ENCODE data around the gene LPCAT1. TPM values are rescaled to one million over a fixed set of nuclear protein-coding genes. Genes with fewer than 3 reads are reported as not detected.
"Not testable (repeated sequence)": the region's sequence is repeated elsewhere in the genome, so short reads cannot be mapped to it uniquely, and the experiment has no call there.

Gene LPCAT1
- polyA plus RNA-seq, 4 donors, result 4.5 to 22.3 (median 7.5) TPM

DNA sequence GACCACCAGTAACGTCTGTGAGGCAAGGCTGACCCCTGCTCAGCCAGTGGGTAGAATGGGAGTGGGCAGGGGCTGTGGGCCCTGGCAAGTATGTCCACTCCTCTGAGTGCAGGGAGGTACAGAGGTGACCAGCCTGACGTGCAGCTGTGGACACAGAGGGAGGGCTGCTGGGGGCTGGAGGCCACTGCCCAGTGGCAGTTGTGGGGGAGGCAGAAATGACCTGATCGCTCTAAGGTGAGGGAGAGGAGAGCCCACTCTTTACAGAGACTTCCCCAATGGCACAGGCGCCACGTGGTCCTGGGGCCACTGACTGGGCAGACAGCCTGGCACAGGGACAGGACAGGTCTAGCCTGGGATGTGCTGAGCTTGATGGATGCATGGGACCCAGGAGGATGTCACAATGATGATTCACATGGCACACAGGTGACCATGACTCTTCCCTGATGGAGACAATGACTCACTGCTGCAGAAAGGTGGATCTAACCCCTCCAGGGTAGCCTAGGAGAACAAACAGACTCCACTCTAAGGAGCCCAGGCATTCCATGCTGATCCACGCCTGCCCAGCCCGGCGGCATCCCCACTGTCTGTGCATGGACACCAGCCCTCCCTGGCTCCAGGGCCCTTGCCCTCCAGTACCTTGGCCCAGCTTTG lies 7.7 kb downstream of the LPCAT1 start:
- Histone ChIP-seq H3K27ac (ENCODE audit: low read depth in 1 of 3, low read length in 2 of 3) (no peak overlapping the region), H3K4me3 (ENCODE audit: low read depth in 1 of 3, low read length in 3 of 3) (no peak overlapping the region), H3K4me1 (ENCODE audit: control insufficient read depth in 3 of 3, insufficient read depth in 2 of 3, low read depth in 1 of 3, low read length in 2 of 3) (no peaks in the 10 kb centered on the region), H3K9me3 (ENCODE audit: control insufficient read depth in 2 of 2, insufficient read depth in 1 of 2, low read depth in 1 of 2, low read length in 1 of 2) (no peaks in the 10 kb centered on the region), H3K36me3 (ENCODE audit: control insufficient read depth in 3 of 3, insufficient read depth in 2 of 3, low read depth in 1 of 3, low read length in 3 of 3) (peaks cover 0 to 37% (median 6%) of the 10 kb centered on the region in 3 donors), H3K27me3 (ENCODE audit: control insufficient read depth in 3 of 3, insufficient read depth in 3 of 3, low read length in 3 of 3) (no peaks in the 10 kb centered on the region)
- DNase-seq, result no peak
- WGBS, 3 donors, result 88 to 89% (median 89%) methylated on average over 8 of the region's 8 CpGs
- FAIRE-seq, result no peak

DNA sequence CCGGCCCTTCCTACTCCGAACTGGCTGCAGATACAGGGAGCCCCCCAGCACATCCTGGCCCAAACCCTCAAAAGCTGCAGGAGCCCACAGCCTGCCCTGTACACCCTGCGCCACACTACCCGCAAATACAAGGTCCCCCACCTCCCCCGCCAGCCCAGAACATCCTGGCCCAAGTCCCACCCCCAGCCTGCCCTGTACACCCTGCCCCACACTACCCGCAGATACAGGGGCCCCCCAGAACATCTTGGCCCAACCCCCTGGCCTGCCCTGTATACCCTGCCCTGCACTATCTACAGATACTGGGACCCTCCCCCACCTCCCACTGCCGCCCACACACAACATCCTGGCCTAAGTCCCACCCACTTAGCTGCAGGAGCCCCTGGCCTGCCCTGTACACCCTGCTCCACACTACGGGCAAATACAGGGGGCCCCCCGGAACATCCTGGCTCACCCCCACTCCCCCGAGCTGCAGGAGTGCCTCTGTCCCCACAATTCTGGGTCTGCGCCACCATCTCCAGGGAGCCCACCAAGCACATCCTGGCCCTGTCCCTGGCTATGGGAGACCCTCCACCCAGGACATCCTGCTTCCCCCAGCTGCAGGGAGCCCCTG lies 8.3 kb downstream of the LPCAT1 start:
- DNase-seq (no peak), FAIRE-seq (no peak)
- peaks cover 0 to 43% (median 6%) of the 10 kb centered on the region in 3 donors for H3K36me3 ChIP-seq (ENCODE audit: control insufficient read depth in 3 of 3, insufficient read depth in 2 of 3, low read depth in 1 of 3, low read length in 3 of 3)
- no peak overlapping the region for H3K4me3 ChIP-seq (ENCODE audit: low read depth in 1 of 3, low read length in 3 of 3)
- H3K4me1 ChIP-seq (ENCODE audit: control insufficient read depth in 3 of 3, insufficient read depth in 2 of 3, low read depth in 1 of 3, low read length in 2 of 3), result no peaks in the 10 kb centered on the region
- H3K9me3 ChIP-seq (ENCODE audit: control insufficient read depth in 2 of 2, insufficient read depth in 1 of 2, low read depth in 1 of 2, low read length in 1 of 2), result no peaks in the 10 kb centered on the region
- no peak overlapping the region for H3K27ac ChIP-seq (ENCODE audit: low read depth in 1 of 3, low read length in 2 of 3)
- H3K27me3 ChIP-seq (ENCODE audit: control insufficient read depth in 3 of 3, insufficient read depth in 3 of 3, low read length in 3 of 3), result no peaks in the 10 kb centered on the region
- 74 to 89% (median 84%) methylated on average over 11 of the region's 11 CpGs for WGBS, 3 donors

DNA sequence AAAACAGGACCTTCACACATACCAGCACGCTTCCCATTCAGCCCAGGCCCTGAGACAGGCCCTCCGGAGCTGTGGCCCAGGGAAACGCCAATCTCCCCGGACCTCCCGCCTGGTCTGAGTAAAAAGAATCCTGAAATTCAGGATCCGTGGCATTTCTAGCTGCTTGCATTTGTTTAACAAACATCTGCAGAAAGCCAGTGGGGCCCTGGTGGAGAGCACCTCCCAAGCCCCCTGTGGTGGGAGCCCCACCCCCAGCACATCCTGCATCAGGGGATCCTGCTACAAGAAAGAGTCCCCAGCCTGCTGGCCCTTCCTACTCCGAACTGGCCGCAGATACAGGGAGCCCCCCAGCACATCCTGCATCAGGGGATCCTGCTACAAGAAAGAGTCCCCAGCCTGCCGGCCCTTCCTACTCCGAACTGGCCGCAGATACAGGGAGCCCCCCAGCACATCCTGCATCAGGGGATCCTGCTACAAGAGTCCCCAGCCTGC lies 8.9 kb downstream of the LPCAT1 start:
- FAIRE-seq; H3K4me1 ChIP-seq (ENCODE audit: control insufficient read depth in 3 of 3, insufficient read depth in 2 of 3, low read depth in 1 of 3, low read length in 2 of 3); H3K4me3 ChIP-seq (ENCODE audit: low read depth in 1 of 3, low read length in 3 of 3); DNase-seq; H3K9me3 ChIP-seq (ENCODE audit: control insufficient read depth in 2 of 2, insufficient read depth in 1 of 2, low read depth in 1 of 2, low read length in 1 of 2); H3K27me3 ChIP-seq (ENCODE audit: control insufficient read depth in 3 of 3, insufficient read depth in 3 of 3, low read length in 3 of 3); H3K27ac ChIP-seq (ENCODE audit: low read depth in 1 of 3, low read length in 2 of 3): not testable (repeated sequence)
- 89 to 93% (median 91%) methylated on average over 11 of the region's 11 CpGs for WGBS, 3 donors
- H3K36me3 ChIP-seq (ENCODE audit: control insufficient read depth in 3 of 3, insufficient read depth in 2 of 3, low read depth in 1 of 3, low read length in 3 of 3), result peaks cover 0 to 41% (median 6%) of the 10 kb centered on the region in 3 donors

DNA sequence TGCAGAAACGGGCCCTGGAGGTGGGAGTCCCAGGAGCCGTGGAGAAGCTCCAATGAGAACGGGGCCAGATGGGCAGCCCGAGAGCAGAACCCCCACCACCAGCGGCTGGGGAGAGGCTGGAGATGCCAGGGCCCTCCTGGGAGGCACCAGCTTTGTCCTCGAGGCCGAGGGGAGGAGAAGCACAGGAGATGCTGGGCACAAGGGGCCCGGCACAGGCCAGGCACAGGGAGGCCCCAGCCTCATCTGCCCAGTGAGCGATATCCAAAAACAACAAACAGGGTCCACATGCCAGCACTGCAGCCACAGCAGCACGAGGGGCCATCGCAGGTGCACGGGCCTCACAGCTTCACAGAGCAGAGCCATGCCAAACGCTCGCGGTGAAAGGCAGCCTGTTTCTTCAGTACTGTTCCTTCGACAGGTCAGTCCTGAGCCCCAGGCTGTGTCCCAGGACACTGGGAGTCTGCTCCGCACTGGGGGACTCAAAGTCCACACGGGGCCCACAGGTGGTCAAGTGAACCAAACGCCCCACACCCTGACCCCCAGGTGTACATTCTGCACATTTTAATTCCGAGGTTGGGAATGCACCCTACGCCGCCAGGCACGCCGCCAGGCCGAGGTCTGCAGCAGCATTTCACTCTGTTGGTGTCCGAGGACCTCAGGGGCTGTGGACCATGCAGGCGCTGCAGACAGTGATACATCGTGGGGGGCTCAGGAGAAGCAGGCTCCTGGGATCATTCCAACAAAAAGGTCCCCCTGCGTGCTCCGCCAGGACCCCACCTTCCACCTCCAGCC lies 9.5 kb downstream of the LPCAT1 start:
- FAIRE-seq (no peak), DNase-seq (no peak)
- WGBS, 3 donors, result 87 to 91% (median 87%) methylated on average over 30 of the region's 30 CpGs
- no peaks in the 10 kb centered on the region for H3K9me3 ChIP-seq (ENCODE audit: control insufficient read depth in 2 of 2, insufficient read depth in 1 of 2, low read depth in 1 of 2, low read length in 1 of 2)
- H3K27me3 ChIP-seq (ENCODE audit: control insufficient read depth in 3 of 3, insufficient read depth in 3 of 3, low read length in 3 of 3), result no peaks in the 10 kb centered on the region
- no peak overlapping the region for H3K27ac ChIP-seq (ENCODE audit: low read depth in 1 of 3, low read length in 2 of 3)
- H3K4me3 ChIP-seq (ENCODE audit: low read depth in 1 of 3, low read length in 3 of 3), result no peak overlapping the region
- H3K36me3 ChIP-seq (ENCODE audit: control insufficient read depth in 3 of 3, insufficient read depth in 2 of 3, low read depth in 1 of 3, low read length in 3 of 3), result peaks cover 0 to 37% (median 8%) of the 10 kb centered on the region in 3 donors
- no peaks in the 10 kb centered on the region for H3K4me1 ChIP-seq (ENCODE audit: control insufficient read depth in 3 of 3, insufficient read depth in 2 of 3, low read depth in 1 of 3, low read length in 2 of 3)

- Histone ChIP-seq H3K9me3 (ENCODE audit: control insufficient read depth in 2 of 2, insufficient read depth in 1 of 2, low read depth in 1 of 2, low read length in 1 of 2) (no peaks in the 10 kb centered on the region), H3K27ac (ENCODE audit: low read depth in 1 of 3, low read length in 2 of 3) (no peak overlapping the region), H3K36me3 (ENCODE audit: control insufficient read depth in 3 of 3, insufficient read depth in 2 of 3, low read depth in 1 of 3, low read length in 3 of 3) (peaks cover 0 to 33% (median 8%) of the 10 kb centered on the region in 3 donors), H3K4me3 (ENCODE audit: low read depth in 1 of 3, low read length in 3 of 3) (no peak overlapping the region), H3K4me1 (ENCODE audit: control insufficient read depth in 3 of 3, insufficient read depth in 2 of 3, low read depth in 1 of 3, low read length in 2 of 3) (no peaks in the 10 kb centered on the region), H3K27me3 (ENCODE audit: control insufficient read depth in 3 of 3, insufficient read depth in 3 of 3, low read length in 3 of 3) (no peaks in the 10 kb centered on the region)
- no peak for FAIRE-seq
- WGBS, 3 donors, result 78 to 79% (median 79%) methylated on average over 26 of the region's 26 CpGs
- no peak for DNase-seq
Observed at GRCh38 chr5:1513326-1514026, 10.3 kb downstream of the LPCAT1 start.

DNA sequence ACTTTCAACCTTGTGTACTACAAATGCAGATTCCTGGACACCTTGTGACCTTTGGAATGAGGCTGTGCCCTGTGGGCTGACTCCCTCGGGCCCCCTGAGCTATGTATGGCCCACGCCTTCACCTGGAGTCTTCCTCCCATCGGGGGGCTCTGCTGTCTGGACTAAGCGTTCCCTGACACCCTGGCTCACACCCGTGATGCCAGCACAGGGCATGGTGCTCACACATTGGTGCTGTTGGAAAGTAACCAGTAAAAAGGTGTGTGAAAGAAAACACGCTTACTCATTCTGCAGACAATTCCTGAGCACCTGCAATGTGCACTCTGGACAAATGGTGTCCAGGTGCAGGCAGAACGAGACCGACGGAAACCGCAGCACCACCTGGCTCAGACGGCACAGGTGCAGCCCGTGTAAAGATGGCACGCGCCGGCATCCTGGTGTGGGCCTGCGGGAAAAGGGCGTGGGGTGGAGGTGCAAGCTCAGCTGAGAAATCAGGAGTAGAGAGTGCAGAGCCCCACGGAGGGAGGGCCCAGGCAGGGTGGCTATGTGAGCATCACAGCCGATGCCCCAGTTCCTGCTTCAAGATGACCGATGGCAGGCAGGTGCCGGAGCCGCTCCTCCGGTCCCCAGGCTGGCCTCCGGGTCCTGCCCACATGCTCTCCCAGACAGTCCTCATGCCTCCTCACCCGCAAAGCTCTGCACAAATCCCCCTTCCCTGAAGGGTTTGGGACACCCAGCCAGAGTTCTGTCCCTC lies 11.0 kb downstream of the LPCAT1 start:
- 47 to 85% (median 67%) methylated on average over 25 of the region's 25 CpGs for WGBS, 3 donors
- FAIRE-seq, result no peak
- no peaks in the 10 kb centered on the region for H3K9me3 ChIP-seq (ENCODE audit: control insufficient read depth in 2 of 2, insufficient read depth in 1 of 2, low read depth in 1 of 2, low read length in 1 of 2)
- no peak overlapping the region for H3K4me3 ChIP-seq (ENCODE audit: low read depth in 1 of 3, low read length in 3 of 3)
- H3K36me3 ChIP-seq (ENCODE audit: control insufficient read depth in 3 of 3, insufficient read depth in 2 of 3, low read depth in 1 of 3, low read length in 3 of 3), result peaks cover 0 to 36% (median 8%) of the 10 kb centered on the region in 3 donors
- H3K27ac ChIP-seq (ENCODE audit: low read depth in 1 of 3, low read length in 2 of 3), result no peak overlapping the region
- no peaks in the 10 kb centered on the region for H3K4me1 ChIP-seq (ENCODE audit: control insufficient read depth in 3 of 3, insufficient read depth in 2 of 3, low read depth in 1 of 3, low read length in 2 of 3)
- no peak for DNase-seq
- no peaks in the 10 kb centered on the region for H3K27me3 ChIP-seq (ENCODE audit: control insufficient read depth in 3 of 3, insufficient read depth in 3 of 3, low read length in 3 of 3)

DNA sequence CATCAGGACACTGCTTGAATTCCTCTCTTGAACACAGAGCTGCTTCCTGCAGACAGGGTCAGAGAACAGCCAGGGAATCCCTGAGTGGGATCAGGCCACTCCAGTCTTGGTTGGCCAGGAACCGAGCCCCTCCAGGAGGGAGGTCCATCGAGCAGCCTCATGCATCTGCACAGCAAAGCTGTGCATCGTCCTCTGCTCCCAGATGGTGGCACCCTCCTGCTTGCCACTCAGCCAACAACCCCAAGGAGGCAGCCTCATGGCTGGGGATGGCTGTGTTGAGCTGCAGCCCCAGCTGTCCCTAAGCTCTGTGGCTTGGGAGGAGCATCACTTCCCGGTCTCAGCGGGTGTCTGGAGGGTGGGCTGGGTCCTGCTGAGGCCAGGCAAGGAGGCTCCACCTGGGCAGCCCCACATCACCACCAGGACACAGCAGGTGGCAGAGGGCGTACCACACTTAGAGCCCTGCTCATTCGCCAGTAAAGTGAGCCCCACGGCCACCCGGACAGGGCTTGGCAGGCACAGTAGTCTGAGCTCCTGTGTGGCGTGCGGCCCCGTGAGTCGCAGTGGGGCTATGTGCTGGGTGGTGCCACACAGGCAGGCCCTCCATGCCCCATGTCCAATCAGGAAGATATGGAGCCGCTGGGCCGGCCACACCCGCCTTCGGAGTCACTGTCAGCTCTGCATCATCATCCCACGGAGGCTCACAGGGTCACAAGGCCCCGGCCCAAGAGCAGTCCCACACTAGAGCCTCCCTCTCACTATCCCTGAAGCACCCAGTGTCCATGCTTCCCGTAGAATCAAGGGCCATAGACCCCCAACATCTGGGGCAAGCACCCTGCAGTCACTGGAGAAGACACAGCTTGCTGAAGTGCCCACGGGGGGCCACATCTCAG lies 11.9 kb downstream of the LPCAT1 start:
- H3K9me3 ChIP-seq (ENCODE audit: control insufficient read depth in 2 of 2, insufficient read depth in 1 of 2, low read depth in 1 of 2, low read length in 1 of 2), result no peaks in the 10 kb centered on the region
- 66 to 84% (median 83%) methylated on average over 20 to 21 of the region's 21 CpGs for WGBS, 3 donors
- H3K27ac ChIP-seq (ENCODE audit: low read depth in 1 of 3, low read length in 2 of 3), result no peak overlapping the region
- H3K4me1 ChIP-seq (ENCODE audit: control insufficient read depth in 3 of 3, insufficient read depth in 2 of 3, low read depth in 1 of 3, low read length in 2 of 3), result no peaks in the 10 kb centered on the region
- FAIRE-seq (no peak), DNase-seq (peak in 1 of 2 donors; percentile 25)
- peaks cover 0 to 32% (median 8%) of the 10 kb centered on the region in 3 donors for H3K36me3 ChIP-seq (ENCODE audit: control insufficient read depth in 3 of 3, insufficient read depth in 2 of 3, low read depth in 1 of 3, low read length in 3 of 3)
- H3K27me3 ChIP-seq (ENCODE audit: control insufficient read depth in 3 of 3, insufficient read depth in 3 of 3, low read length in 3 of 3), result no peaks in the 10 kb centered on the region
- no peak overlapping the region for H3K4me3 ChIP-seq (ENCODE audit: low read depth in 1 of 3, low read length in 3 of 3)

Data from small intestine (tissue), 7 donors.